ENCODE measurements around the gene AKR7A2. TPM values are rescaled to one million over a fixed set of nuclear protein-coding genes. Genes with fewer than 3 reads are reported as not detected.

Gene AKR7A2
- total RNA-seq (ENCODE audit: low replicate concordance), result 44.9 and 66.7 TPM in 2 replicates

DNA sequence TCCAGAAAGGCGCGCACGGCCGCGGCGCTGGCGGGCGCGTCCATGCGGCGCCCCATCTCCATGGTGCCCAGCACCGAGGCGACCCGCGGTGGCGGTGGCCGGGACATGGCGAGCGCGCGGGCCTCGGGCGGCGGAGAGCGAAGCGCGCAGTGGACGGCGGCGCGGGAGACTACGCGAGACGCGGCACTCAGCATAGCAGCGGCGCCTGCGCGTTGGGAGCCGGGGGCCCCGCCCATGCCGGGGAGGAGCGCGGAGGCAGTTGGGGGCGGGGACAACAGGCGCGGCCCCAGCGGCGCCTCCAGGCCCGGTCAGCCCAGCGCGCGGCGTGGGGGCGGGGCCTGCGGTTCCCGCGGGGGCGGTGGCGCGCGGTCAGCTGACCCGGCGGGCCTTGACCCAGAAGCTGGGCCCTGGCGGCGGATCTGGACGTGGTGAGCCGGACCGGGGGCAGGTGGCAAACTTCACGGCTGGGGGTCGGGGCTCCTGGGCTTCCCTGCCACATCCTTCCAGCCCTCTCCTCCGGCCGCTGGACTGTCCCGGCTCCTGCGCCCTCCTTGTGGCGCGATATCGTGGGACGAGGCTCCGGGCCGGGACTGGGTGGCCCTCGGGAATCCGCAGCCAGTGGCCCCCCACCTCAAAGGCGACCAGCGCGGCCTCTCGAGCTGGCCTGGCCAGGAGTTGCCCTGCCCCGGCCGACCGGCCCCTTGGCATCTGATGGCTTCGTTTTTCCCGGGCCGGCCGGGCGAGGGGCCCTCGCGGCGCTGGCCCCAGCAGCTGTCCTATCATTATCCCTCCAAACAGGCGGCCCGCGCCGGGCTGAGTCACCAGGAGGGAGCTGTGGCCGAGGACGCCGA, at the start of gene AKR7A2, which contains the start of gene SLC66A1:
Gene AKR7A2 (minus strand): TSS at position 214 of the 851 bp plus-strand sequence. CDS start 20 bp downstream, at position 194.
Gene SLC66A1 (plus strand): TSS at position 396 of the 851 bp plus-strand sequence. CDS start 5,352 bp downstream, outside the sequence.

GRCh38 chr1:19288324-19289241, 23.4 kb downstream of the AKR7A2 start, which contains the start of gene AKR7A3:
TSS of gene AKR7A3 (minus strand) at chr1:19288770. CDS start at chr1:19288709, 61 bp downstream.

Other genes with a start within 250 kb of the AKR7A2 start
- 61.0 and 63.1 TPM in 2 replicates for gene UBR4, start 101.9 kb downstream of the AKR7A2 start, total RNA-seq (ENCODE audit: low replicate concordance)
- gene EMC1, start 60.6 kb downstream of the AKR7A2 start, total RNA-seq (ENCODE audit: low replicate concordance), result 55.5 and 79.1 TPM in 2 replicates
- gene MRTO4, start 60.3 kb downstream of the AKR7A2 start, total RNA-seq (ENCODE audit: low replicate concordance), result 11.3 and 20.7 TPM in 2 replicates
- 0.12 and 0.15 TPM in 2 replicates for gene AKR7A3, start 23.4 kb downstream of the AKR7A2 start, total RNA-seq (ENCODE audit: low replicate concordance)
- 13.6 and 14.7 TPM in 2 replicates for gene SLC66A1, start 182 bp upstream of the AKR7A2 start, total RNA-seq (ENCODE audit: low replicate concordance)
- 99.0 and 126 TPM in 2 replicates for gene CAPZB, start 173.4 kb upstream of the AKR7A2 start, total RNA-seq (ENCODE audit: low replicate concordance)